HG03139 (cell line): ENCODE measurements around the gene SHLD3.
"Not testable (repeated sequence)": the region's sequence is repeated elsewhere in the genome, so short reads cannot be mapped to it uniquely, and the experiment has no call there.

ENCODE experiments used
- ATAC-seq: cut with Tn5 transposase; IDR thresholded peaks from one replicate; pipeline ENCODE4 v1.9.1; 2021; ENCODE audit not compliant: unreplicated experiment

The SHLD3 gene

DNA sequence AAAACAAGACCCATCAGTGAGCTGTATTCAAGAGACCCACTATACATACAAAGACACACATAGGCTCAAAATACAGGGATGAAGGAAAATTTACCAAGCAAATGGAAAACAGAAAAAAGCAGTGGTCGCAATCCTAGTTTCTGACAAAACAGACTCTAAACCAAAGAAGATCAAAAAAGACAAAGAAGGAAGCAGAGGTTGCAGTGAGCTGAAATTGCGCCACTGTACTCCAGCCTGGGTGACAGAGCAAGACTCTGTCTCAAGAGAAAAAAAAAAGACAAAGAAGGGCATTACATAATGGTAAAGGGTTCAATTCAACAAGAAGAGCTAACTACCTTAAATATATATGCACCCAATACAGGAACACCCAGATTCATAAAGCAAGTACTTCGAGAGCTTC, 51.2 kb downstream of the SHLD3 start:
- not testable (repeated sequence) for ATAC-seq
